Mucosa of descending colon (tissue), 3 donors: Measurements from ENCODE around the gene ATP5MG. TPM values are rescaled to one million over a fixed set of nuclear protein-coding genes. Genes with fewer than 3 reads are reported as not detected.
A peak's percentile ranks its signal among the peaks of the same experiment; 100 is the strongest.

ENCODE experiments used
- ATAC-seq: fragments of 200-7000 bp; cut with Tn5 transposase; one replicate; pipeline ENCODE4 v1.9.1; 2020; ENCODE audit warnings: mild to moderate bottlenecking, moderate library complexity
- DNase-seq, 3 donors: peaks; one replicate each; pipeline ENCODE4 v3.0.0-alpha.2; 2020
- H3K36me3 ChIP-seq: fragments of 200-600 bp; one replicate; pipeline ENCODE4 v1.8.0; 2021; ENCODE audit warnings: low read depth, mild to moderate bottlenecking
- H3K4me1 ChIP-seq: fragments of 200-600 bp; one replicate; pipeline ENCODE4 v1.8.0; 2021; ENCODE audit warnings: low read depth, mild to moderate bottlenecking
- H3K4me3 ChIP-seq: fragments of 200-600 bp; one replicate; pipeline ENCODE4 v1.8.0; 2021; ENCODE audit warnings: mild to moderate bottlenecking
- H3K9me3 ChIP-seq: fragments of 200-600 bp; one replicate; pipeline ENCODE4 v1.8.0; 2021; ENCODE audit warnings: mild to moderate bottlenecking
- CTCF ChIP-seq: fragments of 200-600 bp; IDR thresholded peaks from one replicate; pipeline ENCODE4 v1.8.0; 2022; ENCODE audit warnings: antibody characterized with exemption, mild to moderate bottlenecking
- intact Hi-C, 2 donors: fragments of 100-400 bp; cut with DNase I in 1 of 2; cut with micrococcal nuclease in 1 of 2; formaldehyde crosslinking; loops; one replicate each; pipeline versions ENCODE4 v1.11.0 to v1.11.1; 2022; cut with DNase I, micrococcal nuclease
- total RNA-seq, 3 donors: library from RNA; stranded (reverse); fragmentation: NEBNext Ultra II Directional in 2 of 3; extraction: Animal tissue kit (Norgen Biotek cat#: 25700) in 2 of 3; gene quantifications; one replicate each; pipeline versions ENCODE4 v1.2.1 to v1.2.4, GENCODE V29; 2021 to 2023
- donor health status: DM: no; HTN: no; CAD: no; lungs with moderate emphysema.
- donor health status: DM: no; HTN: no; CAD: no.
- donor health status: DM: no; HTN: yes; CAD: no.

ATP5MG gene
- total RNA-seq, 3 donors from 2014 or later: 224 to 287 (median 262) TPM

DNA sequence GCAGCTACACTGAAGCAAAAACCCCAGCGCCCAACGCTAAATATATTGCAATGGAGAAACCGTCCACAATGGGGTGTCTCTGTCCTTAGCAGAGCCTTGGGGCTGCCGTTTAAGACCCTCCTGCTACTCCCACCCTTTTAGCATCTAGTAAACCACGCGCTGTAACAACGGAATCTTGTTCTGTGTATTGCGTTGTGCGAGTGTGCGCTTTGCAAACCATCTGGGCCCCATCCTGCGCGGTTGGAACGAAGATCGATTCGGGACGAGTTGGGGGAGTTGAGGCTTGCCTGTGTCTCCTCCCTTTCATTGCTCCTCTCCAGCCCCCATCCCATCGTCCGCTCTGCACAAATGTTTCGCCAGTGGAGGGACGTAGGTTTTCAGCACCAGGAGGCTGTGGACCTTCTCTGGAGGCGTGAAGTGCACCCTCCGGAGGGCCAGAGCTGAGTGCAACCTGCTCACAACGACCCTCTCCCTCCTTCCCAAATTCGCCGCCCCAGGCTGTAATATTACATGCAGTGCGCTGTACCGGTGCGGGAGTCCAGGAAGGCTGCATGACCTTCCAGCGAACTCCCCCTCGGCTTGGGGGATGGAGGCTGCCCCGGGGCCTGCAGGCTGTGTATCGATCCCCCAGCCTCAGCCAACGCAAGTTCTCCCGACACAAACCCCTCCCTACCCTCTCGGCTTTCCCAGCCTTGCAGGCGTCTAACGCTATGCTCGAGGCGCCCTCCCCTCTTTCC lies 33.3 kb downstream of the ATP5MG start:
- intact Hi-C loops: no loop called here

DNA sequence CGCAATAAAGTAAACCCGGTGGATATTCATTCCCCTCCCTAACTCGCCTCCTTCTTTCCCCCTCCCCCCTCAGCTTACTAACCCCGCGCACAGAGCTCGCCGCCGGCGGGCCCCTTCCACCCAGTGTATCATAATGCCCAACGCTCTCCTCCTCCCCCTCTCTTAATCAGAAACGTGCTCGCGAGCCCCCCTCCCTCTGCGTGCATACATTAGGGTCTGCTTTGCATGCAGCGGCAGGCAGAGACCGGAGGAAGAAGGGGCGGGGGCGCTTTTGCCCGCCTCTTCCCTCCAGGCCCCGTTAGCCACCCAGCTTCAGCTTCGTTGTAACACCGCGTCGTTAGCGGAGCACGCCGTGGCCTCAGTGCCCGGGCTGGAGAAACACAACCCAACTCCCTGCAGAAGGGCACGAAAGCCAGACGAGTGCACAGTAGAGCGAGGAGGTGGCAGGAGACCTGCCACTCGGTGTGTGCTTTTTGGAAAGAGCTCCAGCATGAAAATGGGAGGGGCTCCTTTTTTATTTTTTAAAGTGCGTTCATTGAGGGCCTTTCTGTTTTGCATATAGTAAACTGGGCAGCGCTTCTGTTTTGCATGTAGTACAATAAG lies 34.0 kb downstream of the ATP5MG start:
- DNase-seq: peak; percentile 58 to 82 (median 71)
- no peaks in the 10 kb centered on the region for H3K9me3 ChIP-seq
- no peaks in the 10 kb centered on the region for H3K36me3 ChIP-seq
- peak; percentile 20 for ATAC-seq
- TF ChIP-seq CTCF: no peak
- H3K4me3 ChIP-seq: peak overlapping the region; percentile 92
- intact Hi-C loops: no loop called here
- H3K4me1 ChIP-seq: peaks cover 11% of the 10 kb centered on the region

More for the DNA sequence above, 33.3 kb downstream of the ATP5MG start:
- TF ChIP-seq CTCF: no peak
- Histone ChIP-seq H3K4me1 (peaks cover 11% of the 10 kb centered on the region), H3K4me3 (peak overlapping the region; percentile 92), H3K9me3 (no peaks in the 10 kb centered on the region), H3K36me3 (no peaks in the 10 kb centered on the region)
- DNase-seq (peak; percentile 33 to 63 (median 48)), ATAC-seq (no peak)

DNA sequence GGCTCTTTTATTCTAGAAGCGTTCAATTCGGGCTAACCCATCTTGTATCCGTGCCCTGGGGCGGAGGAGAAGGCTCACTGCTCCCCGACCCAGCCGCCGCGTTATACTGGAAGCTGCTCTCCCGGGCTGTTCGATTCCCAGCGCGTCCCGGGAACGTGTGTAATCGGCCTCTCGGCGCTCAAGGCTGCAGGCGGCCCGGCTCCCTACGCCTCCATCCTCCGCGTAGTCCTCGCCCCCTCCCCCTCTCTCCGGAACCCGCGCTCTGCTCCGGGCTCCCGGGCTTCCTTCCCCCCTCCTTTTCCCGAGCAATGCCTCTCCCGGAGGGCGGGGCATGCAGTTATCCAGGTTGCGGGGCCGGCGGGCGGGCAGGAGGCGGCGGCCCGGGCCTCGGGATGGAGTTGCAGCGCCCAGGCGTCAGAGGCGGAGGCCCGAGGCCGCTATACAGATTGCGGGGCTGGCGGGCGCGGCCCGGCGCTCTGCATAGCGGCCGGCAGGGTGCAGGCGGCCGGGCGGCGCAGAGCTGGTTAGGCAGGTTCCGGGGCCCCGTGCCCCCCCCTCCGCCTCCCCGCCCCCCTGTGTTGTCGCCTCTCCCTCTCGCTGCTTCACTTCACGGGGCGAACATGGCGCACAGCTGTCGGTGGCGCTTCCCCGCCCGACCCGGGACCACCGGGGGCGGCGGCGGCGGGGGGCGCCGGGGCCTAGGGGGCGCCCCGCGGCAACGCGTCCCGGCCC lies 34.7 kb downstream of the ATP5MG start, which contains the start of gene KMT2A:
Gene KMT2A, plus strand, starts transcription at position 600 of the 732 bp plus-strand sequence. Its CDS starts 21 bp downstream, at position 621.
- Histone ChIP-seq H3K9me3 (no peaks in the 10 kb centered on the region), H3K4me3 (peak within 1 kb of the TSS; percentile 92), H3K36me3 (no peaks in the 10 kb centered on the region), H3K4me1 (peaks cover 11% of the 10 kb centered on the region)
- no peak for TF ChIP-seq CTCF
- peak; percentile 97 to 100 (median 98) for DNase-seq
- peak; percentile 93 for ATAC-seq
- intact Hi-C loops: no loop called here

DNA sequence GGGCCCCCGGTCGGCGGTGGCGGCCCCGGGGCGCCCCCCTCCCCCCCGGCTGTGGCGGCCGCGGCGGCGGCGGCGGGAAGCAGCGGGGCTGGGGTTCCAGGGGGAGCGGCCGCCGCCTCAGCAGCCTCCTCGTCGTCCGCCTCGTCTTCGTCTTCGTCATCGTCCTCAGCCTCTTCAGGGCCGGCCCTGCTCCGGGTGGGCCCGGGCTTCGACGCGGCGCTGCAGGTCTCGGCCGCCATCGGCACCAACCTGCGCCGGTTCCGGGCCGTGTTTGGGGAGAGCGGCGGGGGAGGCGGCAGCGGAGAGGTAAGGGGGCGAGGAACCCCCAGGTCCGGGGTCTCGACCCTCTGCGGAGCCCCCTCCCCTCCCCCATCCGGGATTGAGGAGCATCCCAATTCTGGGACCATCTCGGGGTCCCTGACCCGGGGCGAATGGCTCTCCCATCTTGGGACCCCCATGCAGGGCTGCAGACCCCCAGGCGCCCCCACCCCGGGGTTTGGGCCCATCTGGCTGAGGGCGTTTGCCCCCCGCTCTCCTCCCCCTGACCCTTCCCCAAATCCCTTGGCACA lies 35.3 kb downstream of the ATP5MG start:
- no peaks in the 10 kb centered on the region for H3K9me3 ChIP-seq
- no peak for TF ChIP-seq CTCF
- peaks cover 12% of the 10 kb centered on the region for H3K4me1 ChIP-seq
- DNase-seq (peak in 2 of 3 donors; percentile 31 to 75), ATAC-seq (peak; percentile 1)
- intact Hi-C loops: no loop called here
- H3K4me3 ChIP-seq: peak overlapping the region; percentile 92
- no peaks in the 10 kb centered on the region for H3K36me3 ChIP-seq
